Renal cortical epithelial cell (primary cell): ENCODE data around the gene COMTD1. TPM values are rescaled to one million over a fixed set of nuclear protein-coding genes. Genes with fewer than 3 reads are reported as not detected.

Experiments used
- DNase-seq: peaks from one replicate; pipeline ENCODE4 v3.0.0-alpha.2; 2011; ENCODE audit warnings: low read depth
- total RNA-seq: library from RNA; depleted of rRNA; stranded (reverse); fragments of >200 nt; gene quantifications from 2 replicates; pipeline ENCODE4 v1.2.3, GENCODE V29; 2014

COMTD1 gene
- total RNA-seq, 1 donor from 2014 or later, result 11.4 TPM

GRCh38 chr10:75245354-75246250 lies 9.8 kb upstream of the COMTD1 start:
- no peak for DNase-seq

GRCh38 chr10:75244487-75245353 lies 9.0 kb upstream of the COMTD1 start:
- no peak for DNase-seq

- DNase-seq, result no peak
These were observed 7.7 kb upstream of the COMTD1 start for GRCh38 chr10:75243426-75243825.

- DNase-seq, result no peak
These were observed 4.7 kb upstream of the COMTD1 start for GRCh38 chr10:75240329-75241076.

- no peak for DNase-seq
These were observed 3.5 kb upstream of the COMTD1 start for GRCh38 chr10:75239096-75239790.

- no peak for DNase-seq
These were observed 2.7 kb upstream of the COMTD1 start for GRCh38 chr10:75238182-75239095.

- DNase-seq, result no peak
These were observed 545 bp upstream of the COMTD1 start for GRCh38 chr10:75236178-75236825.

- DNase-seq, result no peak
These were observed 928 bp downstream of the COMTD1 start for GRCh38 chr10:75234683-75235374.

GRCh38 chr10:75234017-75234682 lies 1.6 kb downstream of the COMTD1 start:
- DNase-seq, result peak; percentile 62

GRCh38 chr10:75233444-75234016 lies 2.2 kb downstream of the COMTD1 start:
- no peak for DNase-seq

GRCh38 chr10:75231672-75232581 lies 3.8 kb downstream of the COMTD1 start:
- DNase-seq, result no peak

- peak; percentile 79 for DNase-seq
These were observed 5.1 kb downstream of the COMTD1 start for GRCh38 chr10:75230600-75231038.

GRCh38 chr10:75229971-75230370 lies 5.8 kb downstream of the COMTD1 start:
- DNase-seq, result no peak

- no peak for DNase-seq
These were observed 6.9 kb downstream of the COMTD1 start for GRCh38 chr10:75228834-75229233.

GRCh38 chr10:75228278-75228677 lies 7.5 kb downstream of the COMTD1 start:
- no peak for DNase-seq

- peak; percentile 47 for DNase-seq
These were observed 9.1 kb downstream of the COMTD1 start for GRCh38 chr10:75226656-75227055.

GRCh38 chr10:75226095-75226494 lies 9.7 kb downstream of the COMTD1 start:
- DNase-seq, result no peak
